LNCAP (cell line): ENCODE data around the gene TRIM28.

Experiments
- CTCF ChIP-seq: fragments of 450-650 bp; IDR thresholded peaks from 2 replicates; pipeline ENCODE4 v1.5.1; 2017; ENCODE audit warnings: mild to moderate bottlenecking

The TRIM28 gene

GRCh38 chr19:58559275-58560006, 15.6 kb downstream of the TRIM28 start:
- TF ChIP-seq CTCF = no peak

DNA sequence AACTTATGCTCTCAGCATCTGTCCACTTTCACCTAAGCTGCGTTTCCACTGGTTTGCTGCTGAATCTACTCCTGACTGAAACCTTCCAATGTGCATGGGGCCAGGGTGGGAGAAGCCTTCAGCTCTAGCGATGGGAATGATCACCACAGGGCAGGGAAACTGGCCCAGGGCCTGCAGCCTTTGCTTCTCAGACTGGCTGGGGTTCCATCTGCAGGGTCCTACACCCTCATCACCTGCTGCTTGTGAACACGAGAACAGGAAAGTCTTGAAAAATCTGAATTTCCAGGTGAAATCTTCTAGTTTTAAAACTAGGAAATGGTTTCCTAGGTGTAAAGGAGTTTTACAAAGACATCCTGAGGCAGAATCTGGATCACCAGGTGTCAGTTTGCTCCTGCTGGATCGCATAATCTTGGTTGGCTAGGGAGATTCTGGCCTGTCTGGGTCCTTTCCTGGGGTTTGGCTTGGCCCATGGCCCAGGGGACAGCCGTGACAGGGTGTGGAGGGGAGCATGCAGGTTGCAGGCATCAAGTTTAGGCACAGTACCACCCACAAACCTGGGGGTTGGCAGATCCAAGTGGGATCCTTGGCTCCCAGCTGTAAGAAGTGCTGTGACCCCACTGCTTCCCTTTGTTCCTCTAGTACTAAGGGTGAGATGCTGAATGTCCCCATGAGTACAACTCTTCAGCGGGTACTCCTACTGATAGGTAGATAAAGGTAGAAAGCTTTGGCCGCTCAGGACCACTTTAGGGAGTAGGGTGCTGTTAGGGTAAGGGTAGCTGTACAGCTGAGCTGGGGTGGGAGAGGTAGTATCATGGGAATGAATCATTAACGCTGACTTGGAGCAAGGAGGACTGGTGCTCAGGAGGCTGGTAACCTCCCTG, 16.4 kb downstream of the TRIM28 start:
- no peak for TF ChIP-seq CTCF

- TF ChIP-seq CTCF = no peak
These were observed 17.1 kb downstream of the TRIM28 start for GRCh38 chr19:58560921-58561320.

DNA sequence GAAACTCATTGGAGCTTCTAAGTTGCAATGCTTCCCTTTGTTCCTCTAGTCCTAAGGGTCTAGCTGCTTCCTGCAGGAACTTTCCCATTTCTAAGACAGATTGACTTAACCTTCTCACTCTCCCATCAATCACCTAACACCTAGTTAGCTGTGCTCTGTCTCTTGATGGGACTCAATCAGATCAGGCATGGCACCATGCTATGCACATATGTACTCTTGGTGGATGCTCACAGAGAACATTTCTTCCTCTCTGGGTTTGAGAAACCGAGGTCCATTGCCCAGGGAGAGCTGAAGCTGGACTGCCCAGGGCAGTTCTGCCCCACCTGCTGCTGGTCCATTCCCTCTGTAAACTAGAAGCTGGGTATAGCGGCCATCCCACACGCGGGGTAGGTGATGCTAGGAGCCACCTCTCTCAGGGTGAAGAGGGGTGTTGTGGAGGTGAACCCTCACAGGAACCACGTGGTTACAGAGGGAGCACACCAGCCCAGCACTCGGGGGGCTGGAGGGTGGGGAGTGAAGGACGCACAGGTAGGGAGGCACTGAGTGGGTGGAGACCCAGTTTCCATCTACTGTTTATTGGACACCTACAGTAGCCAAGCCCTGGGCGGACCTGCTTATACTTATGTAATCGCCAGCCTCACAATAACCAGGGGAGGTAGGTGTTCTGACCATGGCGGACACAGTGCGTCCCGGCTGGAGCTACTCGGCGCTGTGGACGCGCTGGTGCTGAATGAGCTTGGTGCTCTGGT, 17.7 kb downstream of the TRIM28 start:
- TF ChIP-seq CTCF = no peak

DNA sequence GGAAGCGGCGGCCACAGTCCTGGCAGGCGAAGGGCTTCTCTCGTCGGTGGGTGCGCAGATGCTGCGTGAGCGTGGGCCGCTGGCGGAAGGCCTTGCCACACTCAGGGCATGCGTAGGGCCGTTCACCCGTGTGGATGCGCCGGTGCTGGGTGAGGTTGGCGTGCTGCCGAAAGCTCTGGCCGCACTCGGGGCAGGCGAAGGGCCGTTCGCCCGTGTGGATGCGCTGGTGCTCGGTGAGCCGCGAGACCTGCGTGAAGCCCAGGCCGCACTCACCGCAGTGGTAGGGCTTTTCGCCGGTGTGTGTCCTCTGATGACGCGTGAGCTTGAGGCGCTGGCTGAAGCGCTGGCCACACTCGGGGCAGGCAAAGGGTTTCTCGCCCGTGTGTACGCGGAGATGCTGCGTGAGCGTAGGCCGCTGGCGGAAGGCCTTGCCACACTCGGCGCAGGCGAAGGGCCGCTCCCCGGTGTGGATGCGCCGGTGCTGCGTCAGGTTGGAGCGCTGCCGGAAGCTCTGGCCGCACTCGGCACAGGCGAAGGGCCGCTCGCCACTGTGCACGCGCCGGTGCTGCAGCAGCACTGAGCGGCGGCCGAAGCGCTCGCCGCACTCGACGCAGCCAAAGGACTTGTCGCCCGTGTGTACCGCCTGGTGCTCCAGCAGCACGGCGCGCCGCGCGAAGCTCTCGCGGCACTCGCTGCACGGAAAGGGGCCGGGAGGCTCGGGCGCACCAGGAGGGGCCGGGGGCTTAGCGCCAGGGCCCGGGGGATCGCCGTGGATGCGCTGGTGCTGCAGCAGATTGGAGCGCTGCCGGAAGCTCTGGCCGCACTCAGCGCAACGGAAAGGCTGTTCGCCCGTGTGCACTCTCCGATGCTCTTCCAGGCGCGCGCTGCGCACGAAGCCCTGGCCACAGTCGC, 18.5 kb downstream of the TRIM28 start:
- no peak for TF ChIP-seq CTCF

DNA sequence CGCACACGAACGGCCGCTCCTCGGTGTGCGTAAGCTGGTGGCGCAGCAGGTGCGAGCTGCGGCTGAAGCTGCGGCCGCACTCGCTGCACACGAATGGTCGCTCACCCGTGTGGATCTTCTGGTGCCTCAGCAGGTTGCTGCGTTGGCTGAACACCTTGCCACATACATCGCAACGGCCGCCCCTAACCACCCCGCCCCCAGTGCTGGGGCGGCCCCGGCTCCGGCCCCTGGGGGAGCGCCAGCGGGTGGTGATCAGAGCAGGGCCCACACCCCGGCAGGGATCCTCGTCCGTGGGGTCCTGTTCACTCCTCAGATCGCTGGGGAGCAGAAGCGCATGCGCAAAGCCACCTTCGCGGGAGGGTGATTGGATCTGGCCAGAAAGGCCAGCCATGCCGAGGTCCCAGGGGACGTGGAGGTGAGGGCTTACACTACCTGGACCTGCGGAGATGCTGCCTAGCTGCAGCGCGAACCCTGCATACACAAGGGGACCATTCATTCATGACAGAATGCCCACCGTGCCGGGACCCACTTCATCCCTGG, 19.2 kb downstream of the TRIM28 start:
- no peak for TF ChIP-seq CTCF
